GM19438 (cell line): ENCODE results near the gene OSBPL5.

ENCODE experiments used
- ATAC-seq: cut with Tn5 transposase; IDR thresholded peaks from one replicate; pipeline ENCODE4 v1.9.1; 2021; ENCODE audit warnings: low read depth; ENCODE audit not compliant: unreplicated experiment

The OSBPL5 gene

GRCh38 chr11:3150726-3151125 is 14.4 kb downstream of the OSBPL5 start:
- no peak for ATAC-seq

GRCh38 chr11:3149852-3150188 is 15.3 kb downstream of the OSBPL5 start:
- no peak for ATAC-seq

GRCh38 chr11:3148990-3149851 is 15.9 kb downstream of the OSBPL5 start:
- ATAC-seq = no peak

- no peak for ATAC-seq
Measured at GRCh38 chr11:3148255-3148989, 16.7 kb downstream of the OSBPL5 start.

GRCh38 chr11:3147626-3148025 is 17.5 kb downstream of the OSBPL5 start:
- ATAC-seq = no peak

- no peak for ATAC-seq
Measured at GRCh38 chr11:3147257-3147619, 17.9 kb downstream of the OSBPL5 start.

GRCh38 chr11:3146612-3147256 is 18.4 kb downstream of the OSBPL5 start:
- ATAC-seq = no peak

- no peak for ATAC-seq
Measured at GRCh38 chr11:3145206-3145520, 19.9 kb downstream of the OSBPL5 start.

- no peak for ATAC-seq
Measured at GRCh38 chr11:3144296-3145205, 20.6 kb downstream of the OSBPL5 start.

GRCh38 chr11:3143136-3143880 is 21.8 kb downstream of the OSBPL5 start:
- ATAC-seq = no peak

GRCh38 chr11:3140291-3140603 is 24.9 kb downstream of the OSBPL5 start:
- ATAC-seq = no peak

GRCh38 chr11:3139481-3140290 is 25.4 kb downstream of the OSBPL5 start:
- ATAC-seq = no peak

- no peak for ATAC-seq
Measured at GRCh38 chr11:3139086-3139440, 26.0 kb downstream of the OSBPL5 start.

- no peak for ATAC-seq
Measured at GRCh38 chr11:3138178-3139085, 26.7 kb downstream of the OSBPL5 start.

- ATAC-seq = no peak
Measured at GRCh38 chr11:3137486-3138177, 27.5 kb downstream of the OSBPL5 start.

GRCh38 chr11:3136546-3137455 is 28.3 kb downstream of the OSBPL5 start:
- ATAC-seq = no peak
